NT2/D1 (cell line): ENCODE measurements around the gene ADK.

ENCODE experiments used
- SUZ12 ChIP-seq: IDR thresholded peaks from 2 replicates; pipeline ENCODE4 v1.6.1; 2011; ENCODE audit not compliant: insufficient read length, insufficient read depth; ENCODE audit errors: extremely low read depth
- YY1 ChIP-seq: IDR thresholded peaks from 2 replicates; pipeline ENCODE4 v1.6.1; 2011; ENCODE audit not compliant: insufficient read length, insufficient read depth
- ZNF274 ChIP-seq: IDR thresholded peaks from 2 replicates; pipeline ENCODE4 v1.6.1; 2011; ENCODE audit warnings: mild to moderate bottlenecking, low read depth, low read length

DNA sequence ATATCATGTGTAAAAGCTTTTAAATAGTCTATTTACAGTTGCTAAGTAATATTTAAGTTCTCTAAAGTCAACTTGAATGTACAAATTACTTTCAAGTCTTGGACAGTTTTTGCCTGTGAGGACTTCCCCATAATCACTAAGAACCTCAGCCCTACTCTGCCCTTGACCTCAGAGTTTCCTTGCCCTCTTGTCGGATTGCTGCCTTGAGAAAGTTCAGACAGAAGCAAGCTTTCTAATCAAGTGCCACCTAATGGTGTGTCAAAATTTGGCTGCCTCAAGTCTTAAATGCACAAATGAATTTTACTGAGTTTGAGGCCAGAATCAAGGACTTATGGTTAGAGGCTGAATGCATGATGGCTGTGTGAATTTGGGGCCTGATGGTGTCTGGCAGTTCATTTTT, 587.0 kb downstream of the ADK start:
- no peak for TF ChIP-seq YY1
- TF ChIP-seq SUZ12 = no peak
- TF ChIP-seq ZNF274 = no peak
